GM12801 (cell line): Measurements from ENCODE around the gene CCL5.

Experiments
- TF ChIP-seq, protein P1 (sequence below): IDR thresholded peaks from one replicate; pipeline ENCODE4 v1.5.1; 2011; ENCODE audit warnings: control low read depth; ENCODE audit not compliant: insufficient read length; ENCODE audit errors: extremely low read depth

Gene CCL5

GRCh38 chr17:35895636-35896587 lies 15.8 kb upstream of the CCL5 start:
- TF ChIP-seq, protein P1, sequence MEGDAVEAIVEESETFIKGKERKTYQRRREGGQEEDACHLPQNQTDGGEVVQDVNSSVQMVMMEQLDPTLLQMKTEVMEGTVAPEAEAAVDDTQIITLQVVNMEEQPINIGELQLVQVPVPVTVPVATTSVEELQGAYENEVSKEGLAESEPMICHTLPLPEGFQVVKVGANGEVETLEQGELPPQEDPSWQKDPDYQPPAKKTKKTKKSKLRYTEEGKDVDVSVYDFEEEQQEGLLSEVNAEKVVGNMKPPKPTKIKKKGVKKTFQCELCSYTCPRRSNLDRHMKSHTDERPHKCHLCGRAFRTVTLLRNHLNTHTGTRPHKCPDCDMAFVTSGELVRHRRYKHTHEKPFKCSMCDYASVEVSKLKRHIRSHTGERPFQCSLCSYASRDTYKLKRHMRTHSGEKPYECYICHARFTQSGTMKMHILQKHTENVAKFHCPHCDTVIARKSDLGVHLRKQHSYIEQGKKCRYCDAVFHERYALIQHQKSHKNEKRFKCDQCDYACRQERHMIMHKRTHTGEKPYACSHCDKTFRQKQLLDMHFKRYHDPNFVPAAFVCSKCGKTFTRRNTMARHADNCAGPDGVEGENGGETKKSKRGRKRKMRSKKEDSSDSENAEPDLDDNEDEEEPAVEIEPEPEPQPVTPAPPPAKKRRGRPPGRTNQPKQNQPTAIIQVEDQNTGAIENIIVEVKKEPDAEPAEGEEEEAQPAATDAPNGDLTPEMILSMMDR = no peak

DNA sequence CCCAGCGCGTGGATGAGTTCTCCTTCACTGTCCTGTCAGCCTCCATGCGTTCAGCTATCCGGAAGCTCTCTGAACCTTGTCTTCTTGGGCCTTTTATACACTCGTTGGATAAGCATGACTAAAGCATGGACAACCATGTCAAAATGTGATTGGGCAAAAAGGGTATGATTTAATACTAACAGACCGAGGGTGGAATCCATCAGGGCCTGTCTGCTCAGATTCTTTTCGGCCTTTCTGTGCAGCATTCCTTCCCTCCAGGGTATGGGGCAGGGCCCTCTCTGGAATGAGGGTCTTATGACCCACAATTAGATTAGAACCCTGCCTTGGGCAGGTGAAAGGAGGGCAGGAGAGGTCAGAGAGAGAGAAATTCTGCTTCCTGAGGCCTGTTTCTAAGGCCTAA lies 14.0 kb upstream of the CCL5 start:
- TF ChIP-seq, protein P1 = no peak

- TF ChIP-seq, protein P1 = no peak
Observed at GRCh38 chr17:35893751-35894150, 13.6 kb upstream of the CCL5 start.

- TF ChIP-seq, protein P1 = no peak
Observed at GRCh38 chr17:35892091-35893035, 12.2 kb upstream of the CCL5 start.

- TF ChIP-seq, protein P1 = no peak
Observed at GRCh38 chr17:35891269-35891668, 11.1 kb upstream of the CCL5 start.

- TF ChIP-seq, protein P1 = no peak
Observed at GRCh38 chr17:35890774-35891155, 10.6 kb upstream of the CCL5 start.
